ENCODE measurements around the gene WSB1.
"Not testable (repeated sequence)": the region's sequence is repeated elsewhere in the genome, so short reads cannot be mapped to it uniquely, and the experiment has no call there.

WSB1 gene

GRCh38 chr17:27266228-27266627 is 27.7 kb upstream of the WSB1 start:
- no peaks in the 10 kb centered on the region for H3K27me3 ChIP-seq (ENCODE audit: insufficient read depth, poor library complexity, severe bottlenecking)
- no peak overlapping the region for H3K27ac ChIP-seq (ENCODE audit: poor library complexity, severe bottlenecking)
- DNase-seq (ENCODE audit: low spot score) = no peak
- H3K4me1 ChIP-seq (ENCODE audit: insufficient read depth, poor library complexity, severe bottlenecking) = no peaks in the 10 kb centered on the region
- no peaks in the 10 kb centered on the region for H3K9me3 ChIP-seq (ENCODE audit: severe bottlenecking)
- no peak for TF ChIP-seq CTCF (IDR thresholded peaks at IDR 0.05; ENCODE audit: poor library complexity, severe bottlenecking)
- no peak overlapping the region for H3K4me3 ChIP-seq (ENCODE audit: severe bottlenecking)
- ATAC-seq (ENCODE audit: low read depth) = no peak
- no peaks in the 10 kb centered on the region for H3K36me3 ChIP-seq (ENCODE audit: low read depth)

- ATAC-seq (ENCODE audit: low read depth) = no peak
- no peaks in the 10 kb centered on the region for H3K9me3 ChIP-seq (ENCODE audit: severe bottlenecking)
- no peak for TF ChIP-seq CTCF (IDR thresholded peaks at IDR 0.05; ENCODE audit: poor library complexity, severe bottlenecking)
- no peak overlapping the region for H3K4me3 ChIP-seq (ENCODE audit: severe bottlenecking)
- H3K4me1 ChIP-seq (ENCODE audit: insufficient read depth, poor library complexity, severe bottlenecking) = no peaks in the 10 kb centered on the region
- H3K27ac ChIP-seq (ENCODE audit: poor library complexity, severe bottlenecking) = no peak overlapping the region
- no peak for DNase-seq (ENCODE audit: low spot score)
- H3K36me3 ChIP-seq (ENCODE audit: low read depth) = no peaks in the 10 kb centered on the region
- no peaks in the 10 kb centered on the region for H3K27me3 ChIP-seq (ENCODE audit: insufficient read depth, poor library complexity, severe bottlenecking)
Measured at GRCh38 chr17:27268394-27269085, 25.4 kb upstream of the WSB1 start.

GRCh38 chr17:27269201-27269600 is 24.7 kb upstream of the WSB1 start:
- Histone ChIP-seq H3K4me3 (ENCODE audit: severe bottlenecking) (no peak overlapping the region), H3K36me3 (ENCODE audit: low read depth) (no peaks in the 10 kb centered on the region), H3K4me1 (ENCODE audit: insufficient read depth, poor library complexity, severe bottlenecking) (no peaks in the 10 kb centered on the region), H3K9me3 (ENCODE audit: severe bottlenecking) (no peaks in the 10 kb centered on the region), H3K27me3 (ENCODE audit: insufficient read depth, poor library complexity, severe bottlenecking) (no peaks in the 10 kb centered on the region), H3K27ac (ENCODE audit: poor library complexity, severe bottlenecking) (no peak overlapping the region)
- ATAC-seq (ENCODE audit: low read depth) = no peak; the same call in 2 of the 3 replicates
- DNase-seq (ENCODE audit: low spot score) = no peak
- TF ChIP-seq CTCF (IDR thresholded peaks at IDR 0.05; ENCODE audit: poor library complexity, severe bottlenecking) = no peak

GRCh38 chr17:27269974-27270373 is 23.9 kb upstream of the WSB1 start:
- ATAC-seq (ENCODE audit: low read depth) (no peak), DNase-seq (ENCODE audit: low spot score) (no peak)
- TF ChIP-seq CTCF (IDR thresholded peaks at IDR 0.05; ENCODE audit: poor library complexity, severe bottlenecking) = no peak
- Histone ChIP-seq H3K4me3 (ENCODE audit: severe bottlenecking) (no peak overlapping the region), H3K27me3 (ENCODE audit: insufficient read depth, poor library complexity, severe bottlenecking) (no peaks in the 10 kb centered on the region), H3K9me3 (ENCODE audit: severe bottlenecking) (no peaks in the 10 kb centered on the region), H3K36me3 (ENCODE audit: low read depth) (no peaks in the 10 kb centered on the region), H3K4me1 (ENCODE audit: insufficient read depth, poor library complexity, severe bottlenecking) (no peaks in the 10 kb centered on the region), H3K27ac (ENCODE audit: poor library complexity, severe bottlenecking) (no peak overlapping the region)

GRCh38 chr17:27276653-27277156 is 17.2 kb upstream of the WSB1 start:
- ATAC-seq (ENCODE audit: low read depth) (no peak), DNase-seq (ENCODE audit: low spot score) (no peak)
- Histone ChIP-seq H3K9me3 (ENCODE audit: severe bottlenecking) (no peaks in the 10 kb centered on the region), H3K4me3 (ENCODE audit: severe bottlenecking) (no peak overlapping the region), H3K27me3 (ENCODE audit: insufficient read depth, poor library complexity, severe bottlenecking) (no peaks in the 10 kb centered on the region), H3K36me3 (ENCODE audit: low read depth) (no peaks in the 10 kb centered on the region), H3K27ac (ENCODE audit: poor library complexity, severe bottlenecking) (no peak overlapping the region), H3K4me1 (ENCODE audit: insufficient read depth, poor library complexity, severe bottlenecking) (no peaks in the 10 kb centered on the region)
- TF ChIP-seq CTCF (IDR thresholded peaks at IDR 0.05; ENCODE audit: poor library complexity, severe bottlenecking) = no peak

- not testable (repeated sequence) for DNase-seq (ENCODE audit: low spot score); H3K27me3 ChIP-seq (ENCODE audit: insufficient read depth, poor library complexity, severe bottlenecking); H3K4me3 ChIP-seq (ENCODE audit: severe bottlenecking); H3K9me3 ChIP-seq (ENCODE audit: severe bottlenecking); H3K27ac ChIP-seq (ENCODE audit: poor library complexity, severe bottlenecking); H3K36me3 ChIP-seq (ENCODE audit: low read depth); ATAC-seq (ENCODE audit: low read depth); H3K4me1 ChIP-seq (ENCODE audit: insufficient read depth, poor library complexity, severe bottlenecking)
Measured at GRCh38 chr17:27279132-27279531, 14.8 kb upstream of the WSB1 start.
